Breast epithelium (tissue), 3 donors: ENCODE data around the gene GSTP1.

Experiments
- POLR2A ChIP-seq: fragments of 450-650 bp; IDR thresholded peaks from one replicate; pipeline ENCODE4 v1.6.1; 2016; ENCODE audit warnings: antibody characterized with exemption, mild to moderate bottlenecking, moderate library complexity
- TF ChIP-seq, protein P1 (sequence below), 3 donors: fragments of 450-650 bp; IDR thresholded peaks; one replicate each; pipeline ENCODE4 v1.5.1; 2016 to 2017; ENCODE audit warnings: antibody characterized with exemption in 3 of 3, mild to moderate bottlenecking in 3 of 3, moderate library complexity in 3 of 3

- TF ChIP-seq, protein P1, sequence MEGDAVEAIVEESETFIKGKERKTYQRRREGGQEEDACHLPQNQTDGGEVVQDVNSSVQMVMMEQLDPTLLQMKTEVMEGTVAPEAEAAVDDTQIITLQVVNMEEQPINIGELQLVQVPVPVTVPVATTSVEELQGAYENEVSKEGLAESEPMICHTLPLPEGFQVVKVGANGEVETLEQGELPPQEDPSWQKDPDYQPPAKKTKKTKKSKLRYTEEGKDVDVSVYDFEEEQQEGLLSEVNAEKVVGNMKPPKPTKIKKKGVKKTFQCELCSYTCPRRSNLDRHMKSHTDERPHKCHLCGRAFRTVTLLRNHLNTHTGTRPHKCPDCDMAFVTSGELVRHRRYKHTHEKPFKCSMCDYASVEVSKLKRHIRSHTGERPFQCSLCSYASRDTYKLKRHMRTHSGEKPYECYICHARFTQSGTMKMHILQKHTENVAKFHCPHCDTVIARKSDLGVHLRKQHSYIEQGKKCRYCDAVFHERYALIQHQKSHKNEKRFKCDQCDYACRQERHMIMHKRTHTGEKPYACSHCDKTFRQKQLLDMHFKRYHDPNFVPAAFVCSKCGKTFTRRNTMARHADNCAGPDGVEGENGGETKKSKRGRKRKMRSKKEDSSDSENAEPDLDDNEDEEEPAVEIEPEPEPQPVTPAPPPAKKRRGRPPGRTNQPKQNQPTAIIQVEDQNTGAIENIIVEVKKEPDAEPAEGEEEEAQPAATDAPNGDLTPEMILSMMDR (IDR thresholded peaks at IDR 0.05) = no peak
- TF ChIP-seq POLR2A = no peak
Observed at GRCh38 chr11:67581469-67581868, 2.1 kb upstream of the GSTP1 start.
